Neural progenitor cell (in vitro differentiated cells): Measurements from ENCODE around the gene ALX3. TPM values are rescaled to one million over a fixed set of nuclear protein-coding genes. Genes with fewer than 3 reads are reported as not detected.

Experiments used
- DNase-seq: peaks from one replicate; pipeline ENCODE4 v3.0.0-alpha.2; 2016; ENCODE audit warnings: low spot score
- H2AFZ ChIP-seq: fragments of 200-600 bp; sonication (generic); replicated peaks from 2 replicates; pipeline ENCODE4 v1.6.1; 2016; ENCODE audit warnings: antibody characterized with exemption
- H3F3A ChIP-seq: fragments of 200-600 bp; sonication (generic); 2 replicates; pipeline ENCODE4 v1.6.1; 2016; ENCODE audit warnings: antibody characterized with exemption, low read depth
- H3K27ac ChIP-seq: fragments of 200-600 bp; sonication (generic); 2 replicates; pipeline ENCODE4 v1.5.1; 2016; ENCODE audit warnings: mild to moderate bottlenecking
- H3K27me3 ChIP-seq: fragments of 200-600 bp; sonication (generic); 2 replicates; pipeline ENCODE4 v1.6.1; 2016; ENCODE audit warnings: mild to moderate bottlenecking, moderate library complexity
- H3K36me3 ChIP-seq: fragments of 200-600 bp; sonication (generic); 2 replicates; pipeline ENCODE4 v1.5.1; 2016
- H3K4me1 ChIP-seq: fragments of 200-600 bp; sonication (generic); 2 replicates; pipeline ENCODE4 v1.6.1; 2016; ENCODE audit warnings: mixed run types
- H3K4me2 ChIP-seq: fragments of 200-600 bp; sonication (generic); 2 replicates; pipeline ENCODE4 v1.6.1; 2016
- H3K4me3 ChIP-seq: fragments of 200-600 bp; sonication (generic); 2 replicates; pipeline ENCODE4 v1.5.1; 2016
- H3K79me2 ChIP-seq: fragments of 200-600 bp; sonication (generic); 2 replicates; pipeline ENCODE4 v1.6.1; 2016; ENCODE audit warnings: low read depth
- H3K9ac ChIP-seq: fragments of 200-600 bp; sonication (generic); 2 replicates; pipeline ENCODE4 v1.6.1; 2016
- H3K9me3 ChIP-seq: fragments of 200-600 bp; sonication (generic); 2 replicates; pipeline ENCODE4 v1.5.1; 2016; ENCODE audit warnings: low read depth
- H4K20me1 ChIP-seq: fragments of 200-600 bp; sonication (generic); 2 replicates; pipeline ENCODE4 v1.6.1; 2016; ENCODE audit warnings: low read depth
- H3K27ac Mint-ChIP-seq: 3 replicates; pipeline ENCODE4 v1.8.0; 2021; ENCODE audit warnings: mixed read lengths
- H3K27me3 Mint-ChIP-seq: 2 replicates; pipeline ENCODE4 v1.8.0; 2022; ENCODE audit warnings: low read depth, mild to moderate bottlenecking, inconsistent platforms, moderate library complexity, mixed read lengths; ENCODE audit not compliant: insufficient read depth
- H3K36me3 Mint-ChIP-seq: 3 replicates; pipeline ENCODE4 v1.8.0; 2021; ENCODE audit warnings: mixed read lengths
- H3K4me1 Mint-ChIP-seq: 3 replicates; pipeline ENCODE4 v1.8.0; 2021; ENCODE audit warnings: mixed read lengths
- H3K4me3 Mint-ChIP-seq: 3 replicates; pipeline ENCODE4 v1.8.0; 2021; ENCODE audit warnings: mild to moderate bottlenecking, moderate library complexity, mixed read lengths
- H3K9me3 Mint-ChIP-seq: 3 replicates; pipeline ENCODE4 v1.8.0; 2020; ENCODE audit warnings: mixed read lengths
- EZH2 ChIP-seq: fragments of 200-600 bp; sonication (generic); IDR thresholded peaks from 2 replicates; pipeline ENCODE4 v1.6.1; 2017; ENCODE audit warnings: antibody characterized with exemption, mild to moderate bottlenecking, moderate library complexity
- EZH2phosphoT487 ChIP-seq: fragments of 200-600 bp; sonication (generic); IDR thresholded peaks from 2 replicates; pipeline ENCODE4 v1.6.1; 2017; ENCODE audit warnings: antibody characterized with exemption
- total RNA-seq: library from RNA; depleted of rRNA; stranded (reverse); fragments of >200 nt; gene quantifications from 2 replicates; pipeline ENCODE4 v1.2.3, GENCODE V29; 2015; ENCODE audit warnings: low replicate concordance
- TF ChIP-seq, protein P1 (sequence below): fragments of 200-600 bp; sonication (generic); IDR thresholded peaks from 2 replicates; pipeline ENCODE4 v1.5.1; 2017; ENCODE audit warnings: antibody characterized with exemption, mild to moderate bottlenecking

ALX3 gene
- total RNA-seq, 1 donor from 2014 or later = not detected

DNA sequence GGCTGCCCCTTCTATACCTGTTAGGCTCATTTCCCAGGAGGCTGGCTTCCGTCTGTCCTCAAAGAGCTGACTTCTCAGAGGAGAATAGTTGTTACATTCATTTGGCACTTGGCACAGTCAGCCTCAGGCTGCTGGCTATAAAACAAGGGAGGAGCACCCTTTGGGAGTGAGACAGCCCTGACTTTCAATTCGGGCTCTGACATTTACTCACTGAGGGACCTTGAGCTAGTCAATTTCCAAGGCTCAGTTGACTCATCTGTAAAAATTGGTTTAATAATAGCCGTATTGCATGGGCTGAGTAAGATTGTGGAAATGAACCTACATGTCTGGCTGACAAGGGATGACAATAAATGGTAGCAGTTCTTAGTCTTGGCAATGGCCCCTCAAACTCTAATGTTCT, 13.7 kb downstream of the ALX3 start:
- Histone ChIP-seq H3K4me3 (no peak overlapping the region), H3K9me3 (no peaks in the 10 kb centered on the region), H3K36me3 (peaks cover 8% of the 10 kb centered on the region), H3F3A (peaks cover 8% of the 10 kb centered on the region), H3K79me2 (no peaks in the 10 kb centered on the region), H4K20me1 (peaks cover 37% of the 10 kb centered on the region), H3K9ac (no peak overlapping the region), H3K27me3 (no peaks in the 10 kb centered on the region), H3K4me1 (no peaks in the 10 kb centered on the region), H2AFZ (no peak overlapping the region), H3K4me2 (no peak overlapping the region), H3K27ac (no peak overlapping the region)
- Mint-ChIP-seq H3K27ac (no peak overlapping the region), H3K4me3 (no peak overlapping the region), H3K27me3 (peaks cover 5% of the 10 kb centered on the region), H3K36me3 (peaks cover 47% of the 10 kb centered on the region), H3K9me3 (no peaks in the 10 kb centered on the region), H3K4me1 (no peaks in the 10 kb centered on the region)
- TF ChIP-seq, protein P1, sequence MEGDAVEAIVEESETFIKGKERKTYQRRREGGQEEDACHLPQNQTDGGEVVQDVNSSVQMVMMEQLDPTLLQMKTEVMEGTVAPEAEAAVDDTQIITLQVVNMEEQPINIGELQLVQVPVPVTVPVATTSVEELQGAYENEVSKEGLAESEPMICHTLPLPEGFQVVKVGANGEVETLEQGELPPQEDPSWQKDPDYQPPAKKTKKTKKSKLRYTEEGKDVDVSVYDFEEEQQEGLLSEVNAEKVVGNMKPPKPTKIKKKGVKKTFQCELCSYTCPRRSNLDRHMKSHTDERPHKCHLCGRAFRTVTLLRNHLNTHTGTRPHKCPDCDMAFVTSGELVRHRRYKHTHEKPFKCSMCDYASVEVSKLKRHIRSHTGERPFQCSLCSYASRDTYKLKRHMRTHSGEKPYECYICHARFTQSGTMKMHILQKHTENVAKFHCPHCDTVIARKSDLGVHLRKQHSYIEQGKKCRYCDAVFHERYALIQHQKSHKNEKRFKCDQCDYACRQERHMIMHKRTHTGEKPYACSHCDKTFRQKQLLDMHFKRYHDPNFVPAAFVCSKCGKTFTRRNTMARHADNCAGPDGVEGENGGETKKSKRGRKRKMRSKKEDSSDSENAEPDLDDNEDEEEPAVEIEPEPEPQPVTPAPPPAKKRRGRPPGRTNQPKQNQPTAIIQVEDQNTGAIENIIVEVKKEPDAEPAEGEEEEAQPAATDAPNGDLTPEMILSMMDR = no peak
- TF ChIP-seq EZH2 (no peak), EZH2phosphoT487 (no peak)
- DNase-seq = no peak

DNA sequence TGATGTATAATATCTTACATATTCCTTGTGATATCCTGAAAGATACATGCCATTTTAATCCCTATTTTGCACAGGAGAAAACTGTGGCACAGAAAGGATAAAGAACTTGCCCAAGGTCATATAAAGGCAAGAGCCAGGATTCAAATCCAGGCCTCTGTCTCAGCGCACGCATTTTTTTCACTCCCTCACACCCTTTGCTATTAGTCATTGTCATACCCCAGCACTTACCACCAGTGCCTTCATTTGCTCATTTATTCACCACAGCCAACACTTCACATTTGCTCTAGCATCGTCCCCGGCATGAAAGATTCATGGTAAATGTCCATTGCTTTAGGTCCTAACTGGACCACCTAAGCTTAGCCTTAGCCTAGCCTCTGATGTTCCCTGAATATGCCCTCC, 14.2 kb downstream of the ALX3 start:
- H3K4me2 ChIP-seq = no peak overlapping the region
- no peak overlapping the region for H3K4me3 Mint-ChIP-seq
- no peaks in the 10 kb centered on the region for H3K27me3 ChIP-seq
- no peak for DNase-seq
- H2AFZ ChIP-seq = no peak overlapping the region
- no peaks in the 10 kb centered on the region for H3K9me3 Mint-ChIP-seq
- peaks cover 45% of the 10 kb centered on the region for H3K36me3 Mint-ChIP-seq
- peaks cover 8% of the 10 kb centered on the region for H3K36me3 ChIP-seq
- no peak overlapping the region for H3K9ac ChIP-seq
- no peak overlapping the region for H3K4me3 ChIP-seq
- H3K4me1 Mint-ChIP-seq = no peaks in the 10 kb centered on the region
- H3K4me1 ChIP-seq = no peaks in the 10 kb centered on the region
- TF ChIP-seq EZH2 = no peak
- TF ChIP-seq, protein P1 = no peak
- TF ChIP-seq EZH2phosphoT487 = no peak
- peaks cover 5% of the 10 kb centered on the region for H3K27me3 Mint-ChIP-seq
- H3K27ac ChIP-seq = no peak overlapping the region
- peaks cover 8% of the 10 kb centered on the region for H3F3A ChIP-seq
- no peaks in the 10 kb centered on the region for H3K79me2 ChIP-seq
- H4K20me1 ChIP-seq = peaks cover 34% of the 10 kb centered on the region
- H3K27ac Mint-ChIP-seq = no peak overlapping the region
- no peaks in the 10 kb centered on the region for H3K9me3 ChIP-seq

DNA sequence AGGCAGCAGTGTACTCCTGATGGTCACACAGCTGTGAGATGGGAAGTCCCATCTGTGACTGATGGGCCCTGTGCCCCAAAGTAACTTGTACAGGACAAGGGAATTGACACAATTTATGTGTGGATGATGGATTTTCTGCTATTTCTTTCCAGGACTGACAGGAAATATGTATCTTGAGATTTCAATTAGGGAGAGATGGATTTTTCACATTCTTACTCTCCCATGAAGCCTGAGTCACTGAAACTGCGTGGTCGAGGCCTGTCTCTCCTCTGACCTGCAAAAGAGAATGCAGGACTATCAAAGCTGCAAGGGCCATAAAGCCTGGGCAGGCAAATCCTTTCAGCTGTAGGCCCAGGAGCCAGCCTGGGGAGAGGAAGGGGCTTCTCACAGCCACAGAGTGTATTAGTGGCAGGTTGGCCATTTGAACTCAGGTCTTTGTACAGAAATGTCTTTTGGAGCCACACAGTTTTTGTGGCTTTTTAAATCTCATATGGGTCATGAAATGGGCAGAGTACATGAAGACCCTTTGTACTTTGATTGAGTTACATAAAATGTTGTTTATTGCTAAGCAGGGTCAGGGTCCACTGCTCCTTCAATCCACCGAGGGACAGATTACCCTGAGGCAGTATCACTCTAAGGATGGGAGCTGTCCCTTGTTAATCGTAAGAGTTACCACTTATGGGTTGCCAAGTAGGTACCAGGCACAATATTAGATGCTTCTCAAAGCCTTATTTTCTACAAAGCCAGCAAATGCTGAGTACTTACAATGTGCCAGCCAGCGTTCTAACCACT, 14.8 kb downstream of the ALX3 start:
- H4K20me1 ChIP-seq = peaks cover 32% of the 10 kb centered on the region
- no peak overlapping the region for H3K27ac ChIP-seq
- Mint-ChIP-seq H3K9me3 (no peaks in the 10 kb centered on the region), H3K4me1 (no peaks in the 10 kb centered on the region), H3K27ac (peak overlapping the region; percentile 42), H3K27me3 (peaks cover 5% of the 10 kb centered on the region), H3K4me3 (no peak overlapping the region), H3K36me3 (peaks cover 44% of the 10 kb centered on the region)
- peaks cover 8% of the 10 kb centered on the region for H3K36me3 ChIP-seq
- H3K27me3 ChIP-seq = no peaks in the 10 kb centered on the region
- no peak overlapping the region for H3K4me3 ChIP-seq
- H3K9ac ChIP-seq = no peak overlapping the region
- TF ChIP-seq, protein P1 = no peak
- TF ChIP-seq EZH2phosphoT487 (no peak), EZH2 (no peak)
- H3K4me1 ChIP-seq = no peaks in the 10 kb centered on the region
- DNase-seq = no peak
- H3K9me3 ChIP-seq = no peaks in the 10 kb centered on the region
- peaks cover 8% of the 10 kb centered on the region for H3F3A ChIP-seq
- no peak overlapping the region for H2AFZ ChIP-seq
- H3K4me2 ChIP-seq = no peak overlapping the region
- H3K79me2 ChIP-seq = no peaks in the 10 kb centered on the region
